ENCODE measurements around the gene SLC7A7. TPM values are rescaled to one million over a fixed set of nuclear protein-coding genes. Genes with fewer than 3 reads are reported as not detected.

Gene SLC7A7
- total RNA-seq, 4 donors from 2014 or later, result 52.0 to 72.3 (median 64.0) TPM

DNA sequence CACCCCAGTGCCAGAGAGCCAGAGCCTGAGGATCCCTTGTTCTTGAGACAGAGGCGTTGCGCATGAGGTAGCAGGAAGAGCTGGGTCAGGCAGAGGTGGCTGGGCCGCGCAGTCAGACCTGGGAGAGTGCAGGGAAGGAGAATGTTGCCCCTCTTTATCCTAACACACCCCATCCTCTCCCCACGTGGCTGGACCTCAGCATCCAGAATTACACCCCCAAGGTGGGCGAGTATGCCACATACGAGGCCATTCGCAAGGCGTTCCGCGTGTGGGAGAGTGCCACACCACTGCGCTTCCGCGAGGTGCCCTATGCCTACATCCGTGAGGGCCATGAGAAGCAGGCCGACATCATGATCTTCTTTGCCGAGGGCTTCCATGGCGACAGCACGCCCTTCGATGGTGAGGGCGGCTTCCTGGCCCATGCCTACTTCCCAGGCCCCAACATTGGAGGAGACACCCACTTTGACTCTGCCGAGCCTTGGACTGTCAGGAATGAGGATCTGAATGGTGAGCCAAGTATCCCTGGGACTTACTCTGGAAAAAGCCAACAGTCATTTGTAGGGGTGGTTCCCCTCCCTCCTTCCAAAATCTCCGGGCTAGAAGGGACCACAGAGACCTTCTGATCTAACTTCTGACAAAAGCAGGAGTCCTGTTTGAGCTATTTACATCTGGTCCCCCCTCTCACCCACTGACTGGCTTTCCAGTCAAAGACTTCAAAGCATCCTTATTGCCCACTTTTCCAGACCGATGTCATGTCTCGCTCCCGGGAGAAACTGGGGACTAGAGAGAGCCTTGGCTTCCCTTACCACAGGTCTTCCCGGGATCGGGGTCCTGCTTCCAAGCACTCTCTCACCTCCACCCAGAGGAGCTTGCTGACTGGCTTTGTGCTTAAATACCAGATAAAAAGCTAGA lies 27.2 kb upstream of the SLC7A7 start:
- no peak for DNase-seq (ENCODE audit: low spot score)

DNA sequence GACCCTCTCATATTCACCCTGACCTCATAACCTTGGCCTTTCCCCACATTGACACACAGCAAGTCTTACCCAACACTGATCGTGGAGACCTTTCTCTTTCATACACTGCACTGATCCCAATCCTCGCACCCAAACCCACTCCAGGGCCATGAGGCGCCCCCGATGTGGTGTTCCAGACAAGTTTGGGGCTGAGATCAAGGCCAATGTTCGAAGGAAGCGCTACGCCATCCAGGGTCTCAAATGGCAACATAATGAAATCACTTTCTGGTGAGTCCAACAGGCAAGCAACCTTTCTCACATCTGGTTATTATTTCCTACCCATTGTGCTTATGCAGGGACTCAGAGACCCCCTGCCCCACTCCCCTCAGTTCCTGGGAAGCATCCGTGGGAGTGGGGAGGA lies 26.5 kb upstream of the SLC7A7 start:
- TF ChIP-seq, protein P1, sequence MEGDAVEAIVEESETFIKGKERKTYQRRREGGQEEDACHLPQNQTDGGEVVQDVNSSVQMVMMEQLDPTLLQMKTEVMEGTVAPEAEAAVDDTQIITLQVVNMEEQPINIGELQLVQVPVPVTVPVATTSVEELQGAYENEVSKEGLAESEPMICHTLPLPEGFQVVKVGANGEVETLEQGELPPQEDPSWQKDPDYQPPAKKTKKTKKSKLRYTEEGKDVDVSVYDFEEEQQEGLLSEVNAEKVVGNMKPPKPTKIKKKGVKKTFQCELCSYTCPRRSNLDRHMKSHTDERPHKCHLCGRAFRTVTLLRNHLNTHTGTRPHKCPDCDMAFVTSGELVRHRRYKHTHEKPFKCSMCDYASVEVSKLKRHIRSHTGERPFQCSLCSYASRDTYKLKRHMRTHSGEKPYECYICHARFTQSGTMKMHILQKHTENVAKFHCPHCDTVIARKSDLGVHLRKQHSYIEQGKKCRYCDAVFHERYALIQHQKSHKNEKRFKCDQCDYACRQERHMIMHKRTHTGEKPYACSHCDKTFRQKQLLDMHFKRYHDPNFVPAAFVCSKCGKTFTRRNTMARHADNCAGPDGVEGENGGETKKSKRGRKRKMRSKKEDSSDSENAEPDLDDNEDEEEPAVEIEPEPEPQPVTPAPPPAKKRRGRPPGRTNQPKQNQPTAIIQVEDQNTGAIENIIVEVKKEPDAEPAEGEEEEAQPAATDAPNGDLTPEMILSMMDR (IDR thresholded peaks at IDR 0.05), result no peak
- ATAC-seq (ENCODE audit: low FRiP score) (no peak), DNase-seq (ENCODE audit: low spot score) (no peak)

More for the DNA sequence above, 27.2 kb upstream of the SLC7A7 start:
- TF ChIP-seq, protein P1 (IDR thresholded peaks at IDR 0.05), result no peak
- ATAC-seq (ENCODE audit: low FRiP score), result no peak

DNA sequence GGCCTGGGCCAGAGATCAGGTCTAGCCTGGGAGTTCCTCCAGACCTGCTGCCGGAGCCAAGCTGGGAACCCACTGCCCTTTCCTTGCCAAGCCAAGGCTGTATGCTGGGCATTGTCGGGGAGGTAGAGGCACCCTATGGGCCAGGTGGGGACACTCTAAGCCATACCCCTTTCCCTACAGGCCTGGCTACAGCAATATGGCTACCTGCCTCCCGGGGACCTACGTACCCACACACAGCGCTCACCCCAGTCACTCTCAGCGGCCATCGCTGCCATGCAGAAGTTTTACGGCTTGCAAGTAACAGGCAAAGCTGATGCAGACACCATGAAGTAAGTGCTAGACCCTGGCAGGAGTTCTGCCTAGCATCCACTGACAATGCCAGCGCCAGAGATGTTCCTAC lies 26.1 kb upstream of the SLC7A7 start:
- ATAC-seq (ENCODE audit: low FRiP score) (no peak), DNase-seq (ENCODE audit: low spot score) (no peak)
- TF ChIP-seq, protein P1 (IDR thresholded peaks at IDR 0.05), result no peak

DNA sequence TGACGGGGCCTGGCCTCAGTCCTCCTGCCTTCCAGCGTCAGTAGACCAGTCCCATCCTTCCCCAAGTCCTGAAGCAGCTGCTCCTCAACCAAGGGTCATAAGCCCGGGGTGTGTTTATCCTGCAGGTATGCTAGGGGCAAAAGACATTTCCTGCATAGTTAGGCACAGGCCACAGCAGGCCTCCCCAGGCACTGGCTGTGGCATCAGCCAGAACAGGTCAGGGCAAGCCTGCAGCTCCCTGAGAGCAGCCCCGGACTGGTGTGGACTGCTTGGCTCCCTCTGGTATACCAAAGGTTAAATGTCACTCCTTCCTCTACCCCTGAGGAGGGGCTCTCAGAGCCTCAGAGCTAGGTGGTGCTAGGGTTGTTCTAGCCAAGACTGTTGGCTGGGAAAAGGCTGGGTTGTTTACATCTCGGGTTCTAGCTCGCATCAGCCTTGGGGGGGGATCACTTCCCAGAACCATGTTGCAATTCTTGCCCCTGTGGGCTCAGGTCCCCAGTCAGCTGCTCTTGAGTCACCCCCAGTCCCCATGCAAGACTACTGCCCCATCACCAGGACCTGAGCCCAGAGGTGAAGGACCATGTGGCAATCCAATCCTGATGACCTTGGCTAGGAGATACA lies 24.0 kb upstream of the SLC7A7 start:
- TF ChIP-seq, protein P1 (IDR thresholded peaks at IDR 0.05), result no peak
- no peak for DNase-seq (ENCODE audit: low spot score)

DNA sequence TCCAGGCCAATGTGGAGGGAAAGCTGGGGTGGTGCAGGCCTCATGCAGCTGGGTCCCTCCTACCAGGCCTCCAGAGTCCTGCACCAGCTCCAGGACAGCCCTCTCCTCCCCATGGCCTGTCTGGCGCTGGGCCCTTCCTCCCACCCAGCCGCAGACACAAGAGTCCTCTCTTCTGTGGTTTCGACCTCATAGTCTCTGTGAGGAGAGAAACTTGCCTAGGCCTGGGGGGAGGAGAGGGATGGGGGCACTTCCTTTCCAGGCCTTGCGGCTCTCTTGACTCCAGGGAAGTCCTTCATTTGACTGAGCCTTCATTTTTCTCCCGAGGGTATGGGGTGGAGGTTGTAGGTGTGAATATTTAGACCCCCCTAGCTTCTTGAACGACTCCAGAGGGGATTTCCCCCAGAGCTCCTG lies 23.4 kb upstream of the SLC7A7 start:
- ATAC-seq (ENCODE audit: low FRiP score) (peak; percentile 3), DNase-seq (ENCODE audit: low spot score) (no peak)
- TF ChIP-seq, protein P1 (IDR thresholded peaks at IDR 0.05), result no peak

More for the DNA sequence above, 24.0 kb upstream of the SLC7A7 start:
- ATAC-seq (ENCODE audit: low FRiP score), result no peak

DNA sequence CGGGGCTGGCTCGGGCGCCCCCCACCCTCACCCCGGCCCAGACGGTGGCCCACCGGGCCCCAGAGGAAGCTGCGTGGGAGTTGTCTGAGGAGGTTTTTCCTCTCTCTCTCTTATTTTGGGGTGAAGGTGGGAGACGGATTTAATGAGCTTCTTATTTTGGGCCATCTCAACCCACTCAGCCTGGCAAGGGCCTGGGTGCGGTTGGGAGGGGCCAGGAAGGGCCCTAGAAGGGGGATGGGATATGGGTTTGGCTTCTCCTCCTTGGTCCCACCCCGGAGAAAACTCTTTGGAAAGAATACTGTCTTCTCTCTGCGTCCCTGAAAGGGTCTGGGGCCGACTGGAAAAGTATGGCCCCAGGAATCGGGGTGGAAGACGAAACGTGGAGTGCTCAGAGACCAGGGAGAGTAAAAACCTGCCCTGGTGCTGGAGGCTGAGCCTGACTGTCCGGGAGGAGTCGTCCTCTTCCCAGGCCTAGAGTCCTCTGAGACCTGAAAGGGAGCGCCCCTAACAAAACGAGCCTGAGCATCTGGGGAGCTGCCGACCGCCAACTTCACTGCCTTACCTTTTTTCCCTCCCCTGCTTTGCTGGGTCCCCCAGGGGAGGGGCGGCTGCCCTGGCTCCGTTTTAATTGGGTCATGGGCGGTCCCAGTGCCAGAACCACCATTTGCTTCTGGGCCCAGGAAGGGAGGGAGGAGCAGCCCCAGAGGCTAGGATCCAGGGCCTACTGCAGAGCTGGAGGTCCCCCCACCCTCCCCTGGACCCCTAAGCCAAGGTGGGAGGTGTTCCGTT lies 22.7 kb upstream of the SLC7A7 start:
- peak; percentile 69 for ATAC-seq (ENCODE audit: low FRiP score)
- DNase-seq (ENCODE audit: low spot score), result no peak
- TF ChIP-seq, protein P1 (IDR thresholded peaks at IDR 0.05), result no peak
